ENCODE data around the gene COPZ2. TPM values are rescaled to one million over a fixed set of nuclear protein-coding genes. Genes with fewer than 3 reads are reported as not detected.

The COPZ2 gene
- total RNA-seq, 1 donor from 2014 or later: 39.7 TPM

DNA sequence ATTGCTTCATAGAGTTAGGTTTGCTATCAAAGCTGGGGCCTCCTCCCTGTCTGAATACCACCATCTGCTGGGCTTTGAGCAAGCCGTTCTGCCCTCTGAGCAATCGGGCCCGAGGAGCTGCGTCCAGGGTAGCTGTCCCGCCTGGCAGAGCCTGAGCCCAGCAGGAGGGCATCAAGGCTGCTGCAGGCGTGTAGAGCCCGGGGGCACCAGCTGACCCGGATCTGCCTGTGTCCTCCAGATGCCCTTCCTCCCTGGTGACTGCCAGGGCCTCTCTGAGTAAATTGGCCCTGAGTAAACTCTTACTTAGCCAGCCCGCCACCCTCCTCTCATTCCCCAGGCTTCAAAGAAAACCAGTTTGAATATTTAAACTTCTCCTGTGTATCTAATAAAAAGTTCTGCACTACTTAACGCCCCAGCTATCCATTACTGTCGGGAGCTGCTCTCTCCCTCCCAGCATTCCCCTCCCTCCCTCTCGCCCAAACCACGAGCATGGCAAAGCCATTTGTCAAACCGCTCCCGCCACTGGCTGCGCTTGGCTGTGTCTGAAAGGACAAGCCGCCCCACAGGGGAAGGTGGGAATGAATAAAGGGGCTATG, 50.3 kb downstream of the COPZ2 start:
- no peaks in the 10 kb centered on the region for H3K9me3 ChIP-seq (ENCODE audit: control insufficient read depth in 3 of 3, low read length in 3 of 3)
- H3K4me3 ChIP-seq (ENCODE audit: low read length in 3 of 3): no peak overlapping the region
- H3K9ac ChIP-seq (ENCODE audit: low read depth in 1 of 3, low read length in 3 of 3): peak overlapping the region in 2 of 3 donors; percentile 13 to 33
- H3K27ac ChIP-seq (ENCODE audit: low read depth, low read length): no peak overlapping the region
- no peaks in the 10 kb centered on the region for H3K27me3 ChIP-seq (ENCODE audit: control insufficient read depth in 3 of 3, insufficient read depth in 3 of 3, low read length in 3 of 3)
- H3K36me3 ChIP-seq (ENCODE audit: control insufficient read depth in 3 of 3, insufficient read depth in 3 of 3, low read length in 3 of 3): peaks cover 9 to 15% (median 13%) of the 10 kb centered on the region in 3 donors
- H3K4me1 ChIP-seq (ENCODE audit: control insufficient read depth in 3 of 3, insufficient read depth in 3 of 3, low read length in 3 of 3): peaks cover 2 to 7% (median 4%) of the 10 kb centered on the region in 3 donors

DNA sequence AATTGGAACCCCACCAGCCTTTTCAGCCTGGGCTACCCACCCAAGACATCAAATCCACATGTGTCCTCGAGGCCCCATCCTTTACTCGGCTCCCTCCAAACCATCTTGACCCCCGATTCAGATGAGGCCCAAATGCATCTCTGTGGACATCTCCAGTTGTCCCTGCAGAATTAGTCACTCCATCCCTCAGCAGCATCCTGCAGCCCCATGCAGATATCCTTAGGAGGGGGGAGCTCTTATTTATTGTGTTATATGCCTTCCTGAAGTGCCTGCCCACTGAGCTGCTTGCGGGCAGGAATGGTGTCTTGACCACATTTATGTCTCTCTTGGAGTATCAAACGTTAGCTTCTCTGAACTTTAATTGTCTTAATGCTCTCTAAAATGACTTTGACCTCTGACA, 51.1 kb downstream of the COPZ2 start:
- no peak overlapping the region for H3K4me3 ChIP-seq (ENCODE audit: low read length in 3 of 3)
- no peak overlapping the region for H3K27ac ChIP-seq (ENCODE audit: low read depth, low read length)
- peaks cover 2 to 7% (median 4%) of the 10 kb centered on the region in 3 donors for H3K4me1 ChIP-seq (ENCODE audit: control insufficient read depth in 3 of 3, insufficient read depth in 3 of 3, low read length in 3 of 3)
- no peaks in the 10 kb centered on the region for H3K9me3 ChIP-seq (ENCODE audit: control insufficient read depth in 3 of 3, low read length in 3 of 3)
- H3K36me3 ChIP-seq (ENCODE audit: control insufficient read depth in 3 of 3, insufficient read depth in 3 of 3, low read length in 3 of 3): peaks cover 16 to 23% (median 16%) of the 10 kb centered on the region in 3 donors
- H3K27me3 ChIP-seq (ENCODE audit: control insufficient read depth in 3 of 3, insufficient read depth in 3 of 3, low read length in 3 of 3): no peaks in the 10 kb centered on the region
- H3K9ac ChIP-seq (ENCODE audit: low read depth in 1 of 3, low read length in 3 of 3): no peak overlapping the region

DNA sequence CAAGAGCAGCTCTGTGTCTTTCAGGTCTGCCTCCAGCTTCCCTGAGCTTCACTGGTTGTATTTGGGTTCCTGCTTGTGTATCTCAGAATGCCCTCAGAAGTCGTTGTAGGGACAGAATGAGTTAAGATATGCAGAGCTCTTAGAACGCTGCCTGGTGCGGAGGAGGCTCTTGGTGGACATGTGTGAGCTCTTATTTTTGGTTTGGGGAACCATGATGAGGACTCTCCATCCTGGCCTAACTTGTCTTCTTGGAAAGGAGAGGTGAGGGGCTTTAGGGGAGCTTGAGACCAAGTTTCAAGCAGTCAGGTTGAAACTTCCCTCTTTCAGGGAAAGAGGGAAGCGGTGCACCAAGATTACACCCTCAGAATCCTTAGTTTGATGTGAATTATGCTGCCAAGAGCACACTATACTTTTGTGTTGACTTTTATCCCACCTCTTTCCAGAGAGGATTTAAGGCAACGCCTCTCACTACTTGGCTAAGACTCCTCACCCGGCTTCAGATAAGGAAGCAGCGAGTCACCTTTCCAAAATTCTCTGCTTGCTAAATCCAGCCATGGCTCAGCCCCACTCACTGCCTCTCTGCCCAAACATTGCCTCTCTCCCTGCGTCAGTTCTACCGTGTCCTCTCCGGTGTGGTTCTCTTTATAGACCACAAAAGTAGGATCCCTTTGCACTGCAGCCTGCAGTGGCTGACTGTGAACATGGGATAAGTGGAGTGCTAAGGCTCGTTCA, 53.9 kb downstream of the COPZ2 start:
- Histone ChIP-seq H3K4me3 (ENCODE audit: low read length in 3 of 3) (no peak overlapping the region), H3K36me3 (ENCODE audit: control insufficient read depth in 3 of 3, insufficient read depth in 3 of 3, low read length in 3 of 3) (peaks cover 41 to 50% (median 42%) of the 10 kb centered on the region in 3 donors), H3K27ac (ENCODE audit: low read depth, low read length) (no peak overlapping the region), H3K27me3 (ENCODE audit: control insufficient read depth in 3 of 3, insufficient read depth in 3 of 3, low read length in 3 of 3) (no peaks in the 10 kb centered on the region), H3K4me1 (ENCODE audit: control insufficient read depth in 3 of 3, insufficient read depth in 3 of 3, low read length in 3 of 3) (peaks cover 2 to 9% (median 7%) of the 10 kb centered on the region in 3 donors), H3K9me3 (ENCODE audit: control insufficient read depth in 3 of 3, low read length in 3 of 3) (no peaks in the 10 kb centered on the region), H3K9ac (ENCODE audit: low read depth in 1 of 3, low read length in 3 of 3) (no peak overlapping the region)

DNA sequence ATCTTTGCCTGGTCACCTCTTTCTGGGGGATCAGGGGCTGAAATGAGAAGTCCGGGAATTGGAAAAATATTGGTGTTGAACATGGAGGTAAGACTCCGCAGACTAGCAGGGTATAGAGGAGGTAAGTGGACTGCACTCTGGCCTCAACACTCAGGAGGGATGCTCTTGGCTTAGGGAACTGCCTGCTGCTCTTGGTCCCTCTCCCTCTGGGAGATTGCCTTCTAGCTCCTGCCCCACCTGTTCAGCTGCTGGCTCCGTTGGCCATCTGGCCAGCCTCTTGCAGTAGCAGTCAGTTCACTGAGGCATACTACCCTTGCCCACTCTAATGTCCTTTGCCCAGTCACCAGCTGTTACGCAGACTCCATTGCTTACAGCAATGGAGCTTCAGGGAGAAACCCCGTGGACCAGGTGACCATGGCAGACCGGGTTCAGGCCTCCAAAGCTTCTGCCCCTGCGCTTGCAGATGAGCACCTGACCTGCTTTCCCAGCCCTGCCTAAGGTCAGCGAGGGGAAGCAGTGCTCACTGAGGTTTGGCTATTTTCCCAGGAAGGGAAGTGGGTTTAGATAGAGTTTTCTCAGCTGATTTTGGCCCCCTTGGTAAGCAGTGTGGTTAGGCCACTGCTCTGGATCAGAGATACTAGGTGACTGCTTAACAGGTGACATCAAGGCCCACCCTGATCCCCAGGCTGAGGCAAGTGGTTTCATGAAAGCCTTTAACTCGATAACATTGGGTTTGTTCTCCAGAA, 54.8 kb downstream of the COPZ2 start:
- H3K27me3 ChIP-seq (ENCODE audit: control insufficient read depth in 3 of 3, insufficient read depth in 3 of 3, low read length in 3 of 3): no peaks in the 10 kb centered on the region
- H3K4me1 ChIP-seq (ENCODE audit: control insufficient read depth in 3 of 3, insufficient read depth in 3 of 3, low read length in 3 of 3): peaks cover 2 to 9% (median 7%) of the 10 kb centered on the region in 3 donors
- H3K9me3 ChIP-seq (ENCODE audit: control insufficient read depth in 3 of 3, low read length in 3 of 3): no peaks in the 10 kb centered on the region
- peaks cover 47 to 56% (median 47%) of the 10 kb centered on the region in 3 donors for H3K36me3 ChIP-seq (ENCODE audit: control insufficient read depth in 3 of 3, insufficient read depth in 3 of 3, low read length in 3 of 3)
- no peak overlapping the region for H3K27ac ChIP-seq (ENCODE audit: low read depth, low read length)
- no peak overlapping the region for H3K4me3 ChIP-seq (ENCODE audit: low read length in 3 of 3)
- peak overlapping the region in 1 of 3 donors; percentile 16 for H3K9ac ChIP-seq (ENCODE audit: low read depth in 1 of 3, low read length in 3 of 3)

DNA sequence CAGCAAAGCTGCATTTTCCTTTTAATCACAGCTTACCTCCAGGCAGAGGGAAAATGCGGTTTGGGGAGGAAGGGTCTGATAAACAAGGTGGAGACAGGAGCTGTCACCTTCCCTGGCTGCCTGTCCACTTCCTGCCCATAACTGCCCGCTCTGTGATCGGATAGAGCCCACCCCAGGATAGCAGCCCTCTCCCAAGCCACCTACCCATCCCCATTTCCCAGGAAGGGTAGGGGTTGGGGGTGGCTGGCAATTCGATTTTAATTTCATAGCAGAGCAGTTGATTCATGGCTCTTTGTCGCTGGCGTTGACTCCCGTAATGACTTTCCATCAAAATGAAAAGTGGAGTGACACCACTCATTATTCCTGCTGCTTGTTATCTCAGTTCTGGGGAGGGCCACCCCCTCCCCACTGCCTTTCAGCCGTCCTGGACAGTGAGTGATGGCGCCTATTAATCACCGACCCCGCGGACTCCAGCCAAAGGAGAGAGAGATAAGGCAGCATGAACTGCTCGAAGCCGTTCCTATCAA, 55.4 kb downstream of the COPZ2 start:
- Histone ChIP-seq H3K4me1 (ENCODE audit: control insufficient read depth in 3 of 3, insufficient read depth in 3 of 3, low read length in 3 of 3) (peaks cover 2 to 9% (median 2%) of the 10 kb centered on the region in 3 donors), H3K36me3 (ENCODE audit: control insufficient read depth in 3 of 3, insufficient read depth in 3 of 3, low read length in 3 of 3) (peaks cover 51 to 61% (median 52%) of the 10 kb centered on the region in 3 donors), H3K9me3 (ENCODE audit: control insufficient read depth in 3 of 3, low read length in 3 of 3) (no peaks in the 10 kb centered on the region), H3K27ac (ENCODE audit: low read depth, low read length) (no peak overlapping the region), H3K9ac (ENCODE audit: low read depth in 1 of 3, low read length in 3 of 3) (no peak overlapping the region), H3K27me3 (ENCODE audit: control insufficient read depth in 3 of 3, insufficient read depth in 3 of 3, low read length in 3 of 3) (no peaks in the 10 kb centered on the region), H3K4me3 (ENCODE audit: low read length in 3 of 3) (no peak overlapping the region)

DNA sequence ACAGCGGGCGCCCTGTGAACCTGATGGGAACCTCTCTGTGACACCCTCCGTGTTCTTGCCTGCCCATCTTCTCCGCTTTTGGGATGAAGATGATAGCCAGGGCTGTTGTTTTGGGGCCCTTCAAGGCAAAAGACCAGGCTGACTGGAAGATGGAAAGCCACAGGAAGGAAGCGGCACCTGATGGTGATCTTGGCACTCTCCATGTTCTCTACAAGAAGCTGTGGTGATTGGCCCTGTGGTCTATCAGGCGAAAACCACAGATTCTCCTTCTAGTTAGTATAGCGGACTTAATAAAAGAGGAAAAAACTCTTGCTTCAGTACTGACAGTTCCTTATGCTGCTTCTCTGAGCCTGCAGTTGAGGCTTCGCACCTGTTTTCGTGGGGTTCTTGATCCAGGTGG, 56.1 kb downstream of the COPZ2 start:
- Histone ChIP-seq H3K4me3 (ENCODE audit: low read length in 3 of 3) (no peak overlapping the region), H3K9me3 (ENCODE audit: control insufficient read depth in 3 of 3, low read length in 3 of 3) (no peaks in the 10 kb centered on the region), H3K9ac (ENCODE audit: low read depth in 1 of 3, low read length in 3 of 3) (no peak overlapping the region), H3K4me1 (ENCODE audit: control insufficient read depth in 3 of 3, insufficient read depth in 3 of 3, low read length in 3 of 3) (peaks cover 2 to 9% (median 2%) of the 10 kb centered on the region in 3 donors), H3K27me3 (ENCODE audit: control insufficient read depth in 3 of 3, insufficient read depth in 3 of 3, low read length in 3 of 3) (no peaks in the 10 kb centered on the region), H3K27ac (ENCODE audit: low read depth, low read length) (no peak overlapping the region), H3K36me3 (ENCODE audit: control insufficient read depth in 3 of 3, insufficient read depth in 3 of 3, low read length in 3 of 3) (peaks cover 54 to 66% (median 56%) of the 10 kb centered on the region in 3 donors)

DNA sequence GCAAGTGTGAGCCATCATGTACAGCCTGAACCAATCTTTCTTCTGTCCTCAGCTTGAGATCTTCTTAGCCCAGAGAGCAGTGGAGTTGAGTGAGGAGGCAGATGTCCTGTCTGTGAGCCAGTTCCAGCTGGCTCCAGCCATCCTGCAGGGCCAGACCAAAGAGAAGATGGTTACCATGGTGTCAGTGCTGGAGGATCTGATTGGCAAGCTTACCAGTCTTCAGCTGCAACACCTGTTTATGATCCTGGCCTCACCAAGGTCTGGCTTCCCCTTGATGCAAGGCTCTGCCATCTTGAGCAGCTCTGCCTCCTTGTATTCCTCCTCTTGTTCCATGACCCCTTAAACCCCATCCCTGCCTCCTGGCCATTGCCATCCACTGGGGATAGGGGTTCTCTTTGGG, 57.1 kb downstream of the COPZ2 start:
- H3K36me3 ChIP-seq (ENCODE audit: control insufficient read depth in 3 of 3, insufficient read depth in 3 of 3, low read length in 3 of 3): peaks cover 60 to 75% (median 66%) of the 10 kb centered on the region in 3 donors
- no peaks in the 10 kb centered on the region for H3K27me3 ChIP-seq (ENCODE audit: control insufficient read depth in 3 of 3, insufficient read depth in 3 of 3, low read length in 3 of 3)
- H3K4me1 ChIP-seq (ENCODE audit: control insufficient read depth in 3 of 3, insufficient read depth in 3 of 3, low read length in 3 of 3): peaks cover 2 to 9% (median 2%) of the 10 kb centered on the region in 3 donors
- H3K9ac ChIP-seq (ENCODE audit: low read depth in 1 of 3, low read length in 3 of 3): no peak overlapping the region
- H3K27ac ChIP-seq (ENCODE audit: low read depth, low read length): no peak overlapping the region
- H3K4me3 ChIP-seq (ENCODE audit: low read length in 3 of 3): no peak overlapping the region
- no peaks in the 10 kb centered on the region for H3K9me3 ChIP-seq (ENCODE audit: control insufficient read depth in 3 of 3, low read length in 3 of 3)

DNA sequence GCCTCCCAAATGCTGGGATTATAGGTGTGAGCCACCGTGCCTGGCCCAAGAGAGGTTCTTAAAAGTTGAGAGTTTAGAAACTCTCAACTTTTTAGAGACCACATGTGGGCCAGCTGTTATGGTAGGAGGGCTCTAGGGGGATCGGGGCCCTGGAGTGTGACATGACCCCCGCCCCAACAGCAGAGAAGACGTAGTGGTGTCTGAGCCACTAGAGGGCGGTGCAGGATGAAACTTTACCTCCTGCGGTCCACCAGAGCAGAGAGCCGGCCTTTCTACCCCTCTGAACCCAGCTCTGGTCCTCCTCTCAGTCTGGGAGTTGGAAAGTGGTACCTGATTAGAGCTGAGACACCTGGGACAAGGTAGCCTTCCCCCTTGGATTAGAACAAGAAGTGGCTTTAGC, 59.3 kb downstream of the COPZ2 start:
- no peak overlapping the region for H3K9ac ChIP-seq (ENCODE audit: low read depth in 1 of 3, low read length in 3 of 3)
- H3K4me3 ChIP-seq (ENCODE audit: low read length in 3 of 3): no peak overlapping the region
- peaks cover 74 to 89% (median 78%) of the 10 kb centered on the region in 3 donors for H3K36me3 ChIP-seq (ENCODE audit: control insufficient read depth in 3 of 3, insufficient read depth in 3 of 3, low read length in 3 of 3)
- no peaks in the 10 kb centered on the region for H3K9me3 ChIP-seq (ENCODE audit: control insufficient read depth in 3 of 3, low read length in 3 of 3)
- H3K27me3 ChIP-seq (ENCODE audit: control insufficient read depth in 3 of 3, insufficient read depth in 3 of 3, low read length in 3 of 3): no peaks in the 10 kb centered on the region
- no peak overlapping the region for H3K27ac ChIP-seq (ENCODE audit: low read depth, low read length)
- peaks cover 2 to 9% (median 2%) of the 10 kb centered on the region in 3 donors for H3K4me1 ChIP-seq (ENCODE audit: control insufficient read depth in 3 of 3, insufficient read depth in 3 of 3, low read length in 3 of 3)
